ENCODE data around the gene CARD9. TPM values are rescaled to one million over a fixed set of nuclear protein-coding genes. Genes with fewer than 3 reads are reported as not detected.

CARD9 gene
- total and polyA plus RNA-seq, 2 of the 8 experiments (the other 6 are each of a cell fraction or from before 2014, with no cell fraction given): 0.15 to 1.1 TPM

DNA sequence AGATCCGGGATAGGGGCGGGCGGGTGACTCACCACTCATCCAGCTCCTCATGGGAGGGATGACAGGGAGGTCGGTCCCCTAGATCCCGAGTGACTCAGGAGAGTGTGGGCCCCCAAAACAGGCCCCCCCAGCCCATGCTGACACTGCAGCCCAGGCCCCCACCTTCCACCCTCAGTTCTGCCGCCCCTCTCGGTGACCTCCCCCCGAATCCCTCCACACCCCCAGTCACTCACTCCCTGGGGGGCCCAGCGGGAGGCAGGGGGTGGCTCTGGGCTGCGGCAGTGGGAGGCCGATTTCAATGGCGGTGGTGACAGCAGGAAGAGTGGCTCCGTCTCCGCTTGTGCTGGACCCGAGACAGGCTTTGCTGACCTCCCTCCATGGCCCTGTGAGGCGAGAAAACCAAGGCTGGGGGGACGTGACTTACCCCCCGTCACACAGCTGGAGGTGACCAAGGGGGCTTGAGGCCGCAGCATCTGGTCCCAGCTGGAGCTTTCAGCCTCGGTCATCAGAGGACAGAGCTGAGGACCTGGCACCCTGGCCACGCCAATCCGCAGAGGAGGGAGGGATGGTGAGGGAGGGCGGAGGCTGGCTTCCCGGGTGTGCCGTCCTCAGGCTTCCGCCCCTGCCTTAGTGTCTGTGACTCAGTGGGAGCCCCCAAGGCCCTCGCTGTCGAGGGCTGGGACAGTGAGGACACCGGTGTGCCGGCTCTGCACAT, 37.2 kb downstream of the CARD9 start:
- Histone ChIP-seq H3K4me2 (ENCODE audit: insufficient read depth in 1 of 2, low read depth in 2 of 2, low read length in 2 of 2) (no peak overlapping the region), H4K91ac (replicated peaks; ENCODE audit: insufficient read length, low read length) (no peak overlapping the region), H3K79me1 (ENCODE audit: low read depth, low read length) (0 out of 2 replicates have a peak, but pooled peaks cover 2% of the 10 kb centered on the region), H3K4me1 (replicated peaks in 1 of 4; ENCODE audit: control insufficient read depth in 3 of 4, insufficient read depth in 4 of 4, low read length in 3 of 4) (0 out of 7 replicates have a peak, but pooled peaks cover 0 to 6% (median 0%) of the 10 kb centered on the region in 4 experiments), H3K9me3 (ENCODE audit: insufficient read depth in 2 of 2, low read depth in 1 of 2, low read length in 1 of 2) (no peaks in the 10 kb centered on the region), H2BK120ac (replicated peaks; ENCODE audit: low read depth, low read length) (no peak overlapping the region), H3K79me2 (ENCODE audit: control insufficient read depth in 1 of 2, insufficient read depth in 2 of 2, low read length in 2 of 2) (no peaks in the 10 kb centered on the region), H2BK12ac (ENCODE audit: low read depth, low read length) (no peak overlapping the region), H2BK15ac (ENCODE audit: low read length) (no peak overlapping the region), H2AK5ac (ENCODE audit: low read depth, low read length) (no peak overlapping the region), H3K4ac (replicated peaks; ENCODE audit: insufficient read length, low read depth, low read length) (no peak overlapping the region), H4K20me1 (replicated peaks in 1 of 2; ENCODE audit: control insufficient read depth in 1 of 2, insufficient read depth in 2 of 2, low read length in 2 of 2) (peaks cover 0 to 5% of the 10 kb centered on the region in 2 experiments), H3K9ac (replicated peaks in 1 of 4; ENCODE audit: extremely low read depth in 1 of 4, low read depth in 3 of 4, low read length in 3 of 4) (no peak overlapping the region), H2BK5ac (ENCODE audit: low read depth, low read length) (no peak overlapping the region), H3K23ac (ENCODE audit: insufficient read length) (no peak overlapping the region), H3K4me3 (ENCODE audit: extremely low read depth in 1 of 4, insufficient read depth in 2 of 4, low read depth in 3 of 4, low read length in 4 of 4) (no peak overlapping the region), H3K18ac (ENCODE audit: extremely low read depth, low read length) (no peak overlapping the region), H2AFZ (ENCODE audit: low read length) (no peak overlapping the region), H3K27ac (ENCODE audit: low read depth, low read length) (no peak overlapping the region), H4K8ac (ENCODE audit: extremely low read depth, insufficient read depth, low read length) (no peak overlapping the region; the same call in 1 of the 2 replicates), H3K36me3 (ENCODE audit: control insufficient read depth in 2 of 4, insufficient read depth in 4 of 4, low read length in 3 of 4) (peaks cover 0 to 4% (median 0%) of the 10 kb centered on the region in 4 experiments; a peak in 2 of 8 replicates), H3K56ac (replicated peaks; ENCODE audit: insufficient read length, low read depth, low read length) (no peak overlapping the region), H3K27me3 (replicated peaks in 1 of 4; ENCODE audit: control insufficient read depth in 3 of 4, extremely low read depth in 1 of 4, insufficient read depth in 3 of 4, low read length in 3 of 4) (no peaks in the 10 kb centered on the region), H3K23me2 (ENCODE audit: low read depth, low read length) (no peaks in the 10 kb centered on the region), H4K5ac (ENCODE audit: insufficient read length, low read depth, low read length) (no peak overlapping the region), H2BK20ac (ENCODE audit: low read length) (no peak overlapping the region), H3K14ac (ENCODE audit: insufficient read length) (no peak overlapping the region)
- no peak for TF ChIP-seq RXRA (IDR thresholded peaks at IDR 0.05; ENCODE audit: insufficient read depth, low read depth, low read length)
- TF ChIP-seq TAF7 (optimal IDR thresholded peaks at IDR 0.05; ENCODE audit: borderline replicate concordance, low read depth, low read length): no peak
- no peak for TF ChIP-seq CEBPB (IDR thresholded peaks at IDR 0.05; ENCODE audit: low read depth, low read length)
- no peak for TF ChIP-seq PHF8 (conservative IDR thresholded peaks at IDR 0.05; ENCODE audit: low read depth, low read length)
- TF ChIP-seq JUN (IDR thresholded peaks at IDR 0.05; ENCODE audit: low read depth, low read length): no peak
- TF ChIP-seq CTBP2 (IDR thresholded peaks at IDR 0.05; ENCODE audit: borderline replicate concordance, insufficient read depth, insufficient read length, low read length): no peak
- TF ChIP-seq NRF1 (IDR thresholded peaks at IDR 0.05; ENCODE audit: low read depth, low read length): no peak
- TF ChIP-seq BRCA1 (IDR thresholded peaks at IDR 0.05; ENCODE audit: low read depth, low read length): no peak
- TF ChIP-seq, protein P1, sequence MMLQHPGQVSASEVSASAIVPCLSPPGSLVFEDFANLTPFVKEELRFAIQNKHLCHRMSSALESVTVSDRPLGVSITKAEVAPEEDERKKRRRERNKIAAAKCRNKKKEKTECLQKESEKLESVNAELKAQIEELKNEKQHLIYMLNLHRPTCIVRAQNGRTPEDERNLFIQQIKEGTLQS (IDR thresholded peaks at IDR 0.05; ENCODE audit: insufficient read depth, low read depth, low read length): no peak
- FAIRE-seq (no peak), DNase-seq (ENCODE audit: low read depth in 1 of 2, low spot score in 2 of 2) (no peak)
- POLR2A ChIA-PET (ENCODE audit: partially characterized antibody): interaction anchor here (1.2 to 1.4 kb wide), 2 partner anchors 10 to 18 kb away, joined by 3 to 4 read pairs; no protein-coding TSS in a partner anchor
- 92% methylated on average over 22 of the region's 30 CpGs; no CpG with 5 or more reads in 1 of the 2 experiments for WGBS, 2 experiments (ENCODE audit: extremely low coverage in 1 of 2, insufficient coverage in 1 of 2, insufficient read length in 1 of 2, insufficient replicate concordance in 2 of 2, low coverage in 1 of 2, low lambda C conversion rate in 2 of 2, missing lambda C conversion rate in 1 of 2)
- CTCF ChIA-PET (ENCODE audit: partially characterized antibody): interaction anchor here (1.0 to 3.7 kb wide), 6 partner anchors 13 to 57 kb away, joined by 3 to 20 read pairs (median 8); partner anchors contain the start of gene DNLZ
